ENCODE data around the gene F2.
"Not testable (repeated sequence)": the region's sequence is repeated elsewhere in the genome, so short reads cannot be mapped to it uniquely, and the experiment has no call there.

GRCh38 chr11:46709351-46709750 lies 9.7 kb upstream of the F2 start:
- not testable (repeated sequence) for TF ChIP-seq CTCF (IDR thresholded peaks at IDR 0.05 in 2 of 3, conservative IDR thresholded peaks at IDR 0.05 in 1 of 3; ENCODE audit: borderline replicate concordance in 1 of 3, insufficient read depth in 1 of 3, low read depth in 2 of 3, low read length in 2 of 3); EZH2 (IDR thresholded peaks at IDR 0.05); POLR2A (IDR thresholded peaks at IDR 0.05; ENCODE audit: borderline replicate concordance, extremely low read depth, insufficient read depth, insufficient read length); FOSL1 (IDR thresholded peaks at IDR 0.05; ENCODE audit: low read depth); EZH2phosphoT487 (IDR thresholded peaks at IDR 0.05; ENCODE audit: borderline replicate concordance); TCF7L2 (IDR thresholded peaks at IDR 0.05; ENCODE audit: borderline replicate concordance, extremely low read depth, insufficient read depth, insufficient read length); POLR2AphosphoS5 (IDR thresholded peaks at IDR 0.05; ENCODE audit: low read depth, low read length); MAX (IDR thresholded peaks at IDR 0.05); REST (IDR thresholded peaks at IDR 0.05; ENCODE audit: low read depth); RAD21 (IDR thresholded peaks at IDR 0.05; ENCODE audit: low read depth); CBX3 (IDR thresholded peaks at IDR 0.05; ENCODE audit: low read depth); ZFX (IDR thresholded peaks at IDR 0.05); ZNF274 (IDR thresholded peaks at IDR 0.05; ENCODE audit: low read depth, low read length); YY1 (IDR thresholded peaks at IDR 0.05; ENCODE audit: extremely low read depth, insufficient replicate concordance, low read depth, low read length)
